Dedifferentiated amniotic fluid mesenchymal stem cell (primary cell): ENCODE data around the gene RABGAP1L.
A peak's percentile ranks its signal among the peaks of the same experiment; 100 is the strongest.

Source experiments
- DNase-seq: peaks from one replicate; pipeline ENCODE4 v3.0.0-alpha.2; 2016; ENCODE audit errors: extremely low spot score

RABGAP1L gene

DNA sequence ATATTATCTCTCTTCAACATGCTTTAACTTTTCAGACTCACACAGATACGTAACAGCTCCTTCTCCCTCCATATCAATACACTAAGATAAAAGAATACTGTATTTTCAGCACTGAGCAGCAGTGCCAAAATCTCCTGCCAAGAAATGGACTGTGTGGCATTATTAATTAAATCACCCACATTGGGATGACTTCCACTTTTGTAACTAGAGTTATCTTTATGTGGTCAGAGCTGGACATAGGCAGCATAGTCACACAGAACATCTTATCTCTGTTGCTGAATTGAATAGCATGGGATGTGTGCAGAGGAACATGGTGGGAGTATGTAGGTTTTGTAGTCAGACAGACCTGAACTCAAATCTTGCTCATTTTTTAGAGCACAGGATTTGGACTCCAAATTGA is 799.1 kb downstream of the RABGAP1L start:
- DNase-seq = no peak

DNA sequence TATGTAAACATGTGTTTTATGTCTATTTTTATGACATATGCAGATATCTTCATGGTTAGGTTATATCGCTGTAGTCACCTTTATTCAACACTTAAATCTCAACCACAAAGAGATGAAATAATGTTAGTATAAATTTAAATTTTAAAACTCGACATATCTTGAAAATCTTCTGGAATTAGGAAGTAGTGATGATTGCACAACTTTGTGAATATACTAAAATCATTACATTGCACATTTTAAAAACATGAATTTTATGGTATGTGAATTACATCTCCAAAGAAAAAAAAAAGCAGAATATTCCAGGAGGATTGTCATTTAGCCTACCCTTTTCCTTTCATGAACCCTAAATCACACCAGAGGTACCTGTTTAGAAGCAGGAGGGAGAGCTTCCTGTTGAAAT is 801.0 kb downstream of the RABGAP1L start:
- DNase-seq = no peak

- no peak for DNase-seq
These were observed 804.3 kb downstream of the RABGAP1L start for GRCh38 chr1:174963529-174964125.

DNA sequence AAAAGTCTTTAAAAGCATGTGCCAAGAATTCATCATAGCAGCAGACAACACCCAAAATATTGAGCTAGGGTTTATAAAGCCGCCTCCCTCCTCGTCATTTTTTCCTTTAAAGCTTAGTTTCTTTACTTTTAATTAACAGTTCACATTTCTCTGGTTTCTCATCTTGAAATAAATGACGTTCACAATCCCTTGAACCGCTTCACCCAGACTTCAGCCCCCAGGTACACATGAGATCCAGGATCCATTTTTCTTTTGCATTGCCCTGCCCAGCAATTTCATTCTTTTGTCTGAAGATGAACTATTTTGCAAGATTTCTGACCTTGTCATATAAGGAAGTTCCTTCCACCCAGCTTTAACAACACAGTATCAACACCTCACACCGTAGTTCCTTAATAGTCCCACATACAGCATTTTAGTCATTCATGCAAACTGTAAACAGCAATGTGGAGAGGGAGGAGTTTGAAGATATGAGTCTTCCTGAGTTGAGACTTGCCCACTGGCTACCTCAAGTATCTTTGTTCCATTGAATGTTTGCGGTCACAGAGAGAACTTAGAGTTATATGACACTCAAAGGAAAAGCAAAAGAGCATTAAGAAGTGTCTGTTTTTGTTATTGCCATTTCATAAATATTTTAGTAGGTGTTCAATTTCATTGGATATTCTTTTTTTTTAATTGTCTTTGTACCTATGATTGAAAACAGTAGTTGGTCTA is 805.1 kb downstream of the RABGAP1L start:
- DNase-seq = no peak

- no peak for DNase-seq
These were observed 805.6 kb downstream of the RABGAP1L start for GRCh38 chr1:174964972-174965361.

DNA sequence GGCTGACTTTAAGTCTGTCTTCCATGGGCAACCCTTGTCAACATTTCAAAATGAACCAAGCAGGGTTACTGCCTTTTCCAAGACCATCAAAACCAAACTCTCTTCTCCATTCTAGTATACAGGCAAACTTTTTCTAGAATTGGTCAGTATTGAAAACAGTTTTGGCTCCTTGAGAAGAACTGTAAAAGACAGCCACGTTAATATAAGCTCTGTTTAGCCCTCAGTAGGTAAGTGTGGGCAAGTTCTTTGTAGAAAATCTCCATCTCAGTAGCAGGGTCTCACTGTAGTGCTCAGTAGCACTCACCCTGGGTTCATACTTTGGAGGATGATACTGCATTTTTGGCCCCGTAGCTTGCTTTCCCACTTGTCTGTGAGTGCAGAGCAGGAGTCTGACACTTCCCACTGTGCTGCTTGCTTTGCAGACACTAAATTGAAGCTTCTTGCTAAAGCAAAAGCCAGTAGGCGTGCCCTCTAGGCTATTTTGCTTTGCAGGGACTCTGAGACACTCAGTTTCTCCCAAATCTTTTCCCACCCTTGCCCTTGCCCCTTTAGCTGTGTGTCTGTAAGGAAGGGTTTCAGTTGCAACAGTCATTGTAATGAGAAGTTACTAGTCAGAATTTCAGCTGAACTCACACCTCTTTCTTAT is 806.2 kb downstream of the RABGAP1L start:
- no peak for DNase-seq

DNA sequence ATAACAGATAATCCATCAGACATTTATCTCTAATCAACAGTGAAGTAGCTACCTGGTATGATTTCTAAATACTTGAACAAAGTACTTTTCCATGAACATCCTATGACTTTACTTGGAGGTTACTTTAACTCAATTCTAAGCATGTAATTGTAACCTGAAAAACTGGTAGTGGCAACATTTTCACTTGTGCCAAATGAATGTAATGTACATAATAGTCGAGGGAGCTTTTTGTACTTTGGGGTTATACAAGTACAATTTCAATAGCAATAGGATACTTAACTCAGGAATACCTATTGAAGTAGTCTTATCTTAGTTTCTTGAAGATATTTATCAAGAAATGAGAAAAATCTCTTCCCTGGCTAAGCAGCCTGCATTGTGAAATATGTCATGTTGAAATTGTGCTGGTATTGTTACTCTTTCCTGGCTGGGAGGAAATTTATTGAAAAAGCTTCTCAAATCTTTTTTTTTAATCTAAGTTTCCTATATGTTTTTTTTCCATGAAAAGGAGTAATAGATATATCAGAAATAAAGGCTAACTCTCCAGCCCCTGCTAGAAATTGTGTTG is 806.8 kb downstream of the RABGAP1L start:
- DNase-seq = no peak

DNA sequence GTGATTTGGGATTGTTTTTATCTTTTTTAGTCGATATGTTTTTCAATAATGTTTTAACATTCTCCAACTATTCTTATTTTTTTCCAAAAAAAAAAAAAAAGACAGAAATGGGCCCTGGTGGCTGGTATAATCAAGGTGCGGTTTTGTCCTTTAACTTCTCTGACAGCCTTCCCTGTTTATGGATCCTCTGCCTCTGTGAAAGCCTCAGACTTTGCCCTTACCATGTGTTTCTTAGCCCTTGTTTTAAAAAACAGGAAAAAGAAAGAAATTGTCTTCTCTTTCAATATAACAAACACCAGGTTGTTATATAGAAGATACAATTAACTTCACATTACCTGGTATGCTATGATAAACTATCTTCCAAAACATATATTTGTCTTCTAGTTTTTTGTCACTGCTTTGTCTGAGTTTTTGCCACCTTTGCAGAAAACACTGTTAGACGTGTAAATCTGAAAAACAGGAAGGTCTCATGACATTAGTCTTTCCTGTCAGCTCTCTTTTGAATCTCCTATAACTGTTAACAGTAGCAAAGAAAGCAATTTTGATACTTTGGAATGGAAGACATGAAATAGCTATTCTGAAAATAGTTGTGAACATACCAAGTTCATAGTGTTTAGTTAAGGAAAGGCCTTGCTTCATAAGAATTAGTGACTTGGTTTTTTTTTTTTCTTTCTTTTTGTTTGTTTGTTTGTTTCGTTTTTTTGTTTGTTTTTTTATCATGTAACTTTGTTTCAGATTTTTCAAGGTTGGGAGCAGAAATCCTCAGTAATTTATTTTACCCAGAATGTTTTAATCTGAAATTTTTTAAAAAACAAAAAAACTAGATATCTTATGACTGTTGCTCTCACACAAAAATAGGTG is 808.8 kb downstream of the RABGAP1L start:
- DNase-seq = no peak

DNA sequence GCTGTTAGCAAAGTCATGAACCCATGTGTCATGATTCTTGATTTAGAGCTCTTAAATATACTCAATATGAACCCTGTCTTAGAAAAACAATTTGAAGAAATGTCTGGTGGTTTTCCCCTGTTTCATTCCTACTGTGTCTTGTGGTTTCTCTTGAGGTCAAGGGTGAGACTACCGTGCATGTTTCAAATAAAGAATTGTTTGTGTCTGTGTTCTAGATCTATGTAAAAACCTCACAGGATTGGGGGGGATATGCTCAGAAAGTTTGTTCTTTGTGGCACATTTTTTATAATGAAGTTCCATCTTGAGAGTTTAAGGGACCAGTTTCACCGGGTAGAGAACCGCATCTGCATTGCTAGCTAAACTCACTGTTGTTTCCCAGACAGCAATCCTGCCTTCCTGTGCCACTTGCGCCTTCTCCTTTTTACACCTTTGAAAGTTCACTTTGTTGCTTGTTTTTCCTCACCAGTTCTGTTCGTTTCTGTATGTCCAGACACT is 809.5 kb downstream of the RABGAP1L start:
- no peak for DNase-seq

DNA sequence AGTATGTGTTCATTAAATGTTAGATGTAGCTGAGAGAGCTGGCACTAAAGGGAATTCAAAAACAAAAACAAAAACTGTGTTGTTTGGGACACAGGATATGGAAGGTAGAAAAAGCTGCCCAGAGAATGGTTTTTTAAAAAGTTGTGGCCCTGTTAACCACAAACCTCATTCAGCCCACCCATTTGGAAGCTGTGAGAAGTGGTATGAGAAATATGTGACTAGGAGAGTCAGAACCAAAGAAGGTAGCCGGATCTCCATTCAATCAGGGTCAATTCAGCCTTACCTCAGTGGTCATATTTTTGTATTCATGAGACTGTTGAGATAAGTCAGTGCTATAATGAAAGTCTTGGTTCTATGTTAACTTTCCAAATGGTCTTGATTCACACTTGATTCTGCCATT is 810.7 kb downstream of the RABGAP1L start:
- DNase-seq = no peak

DNA sequence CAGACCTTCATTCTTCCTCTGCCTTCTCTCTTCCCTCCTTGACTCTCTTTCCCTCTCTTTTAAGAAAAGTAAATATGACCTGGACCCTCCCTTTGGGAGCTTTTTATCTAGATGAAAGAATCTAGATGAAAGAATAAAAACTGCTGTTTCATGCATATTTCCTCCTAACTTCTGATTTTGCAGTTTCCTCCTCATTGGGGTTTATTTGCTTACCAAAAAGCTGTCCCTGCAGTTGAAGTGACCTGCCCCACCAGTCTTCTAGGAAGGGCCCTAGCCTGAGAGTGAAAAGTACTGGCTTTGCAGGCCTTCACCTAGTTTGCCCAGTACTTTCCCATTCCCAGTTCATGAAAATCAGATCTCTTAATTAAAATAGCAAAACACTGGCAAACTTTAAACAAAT is 812.1 kb downstream of the RABGAP1L start:
- DNase-seq = no peak

GRCh38 chr1:174971902-174972301 is 812.6 kb downstream of the RABGAP1L start:
- no peak for DNase-seq

GRCh38 chr1:174974711-174975119 is 815.4 kb downstream of the RABGAP1L start:
- no peak for DNase-seq

- no peak for DNase-seq
These were observed 816.4 kb downstream of the RABGAP1L start for GRCh38 chr1:174975764-174976163.

GRCh38 chr1:174976436-174977108 is 817.3 kb downstream of the RABGAP1L start:
- no peak for DNase-seq

GRCh38 chr1:174982971-174983689 is 823.8 kb downstream of the RABGAP1L start:
- peak; percentile 50 for DNase-seq

DNA sequence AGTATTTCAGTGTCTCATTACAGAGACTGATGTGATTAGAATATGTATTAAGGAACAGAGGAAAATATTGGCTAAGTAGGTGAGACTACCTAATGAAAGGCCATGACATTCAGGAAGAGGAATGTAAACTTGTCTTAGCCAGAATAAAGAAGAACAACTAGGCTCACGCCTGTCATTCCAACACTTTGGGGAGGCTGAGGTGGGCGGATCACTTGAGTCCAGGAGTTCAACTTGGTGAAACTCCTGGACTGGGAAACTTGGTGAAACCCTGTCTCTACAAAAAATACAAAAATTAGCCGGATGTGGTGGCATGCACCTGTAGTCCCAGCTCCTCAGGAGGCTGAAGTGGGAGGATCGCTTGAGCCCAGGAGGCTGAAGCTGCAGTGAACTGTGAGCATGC is 825.6 kb downstream of the RABGAP1L start:
- DNase-seq = no peak

- DNase-seq = no peak
These were observed 829.2 kb downstream of the RABGAP1L start for GRCh38 chr1:174988539-174988938.

GRCh38 chr1:174988986-174989385 is 829.7 kb downstream of the RABGAP1L start:
- no peak for DNase-seq

- no peak for DNase-seq
These were observed 830.4 kb downstream of the RABGAP1L start for GRCh38 chr1:174989536-174990220.
